Measurements from ENCODE around the gene COL5A2.

The COL5A2 gene

GRCh38 chr2:189146553-189146952, 33.0 kb downstream of the COL5A2 start:
- no peak for DNase-seq

GRCh38 chr2:189144700-189145211, 34.8 kb downstream of the COL5A2 start:
- DNase-seq = no peak

GRCh38 chr2:189143925-189144324, 35.6 kb downstream of the COL5A2 start:
- no peak for DNase-seq

DNA sequence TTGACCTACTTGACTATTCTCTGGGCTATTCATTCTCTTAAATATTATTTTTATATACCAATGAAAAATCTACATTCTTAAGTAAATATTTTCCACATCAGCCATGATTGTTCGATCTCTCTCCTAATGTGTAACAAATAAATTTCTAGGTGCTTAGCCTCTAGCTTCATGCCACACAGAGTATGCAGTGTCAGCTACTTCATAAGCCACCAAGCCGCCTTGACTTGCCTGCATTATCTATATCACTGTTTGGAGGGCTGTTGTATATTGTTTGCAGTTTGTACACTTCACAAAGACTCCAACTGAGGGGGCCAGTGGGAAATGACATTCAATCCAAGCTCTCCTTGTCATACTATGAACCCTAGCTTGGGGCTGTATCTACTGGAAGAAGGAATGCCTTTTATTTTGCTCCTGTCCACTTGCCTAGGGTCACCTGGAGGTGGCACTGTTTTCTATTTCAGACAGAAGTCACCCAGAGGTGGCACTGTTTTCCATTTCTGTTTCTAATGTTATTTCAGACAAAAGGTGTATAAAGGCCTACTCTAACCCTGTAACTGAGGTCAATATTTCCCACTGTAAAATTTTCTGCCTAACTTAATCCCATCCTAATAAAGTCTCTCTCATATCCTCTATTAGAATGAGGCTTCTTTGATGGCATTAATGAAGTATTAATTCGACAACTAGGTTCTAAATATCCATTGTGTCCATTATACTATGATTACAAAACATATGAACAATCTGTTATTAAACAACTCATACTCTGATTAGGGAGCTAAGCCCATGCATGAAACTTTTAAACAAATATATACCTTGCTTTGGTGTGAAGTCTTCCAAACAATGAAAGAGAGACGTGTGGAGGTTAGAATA, 36.4 kb downstream of the COL5A2 start:
- DNase-seq = no peak

- no peak for DNase-seq
These were observed 40.8 kb downstream of the COL5A2 start for GRCh38 chr2:189138800-189139199.

DNA sequence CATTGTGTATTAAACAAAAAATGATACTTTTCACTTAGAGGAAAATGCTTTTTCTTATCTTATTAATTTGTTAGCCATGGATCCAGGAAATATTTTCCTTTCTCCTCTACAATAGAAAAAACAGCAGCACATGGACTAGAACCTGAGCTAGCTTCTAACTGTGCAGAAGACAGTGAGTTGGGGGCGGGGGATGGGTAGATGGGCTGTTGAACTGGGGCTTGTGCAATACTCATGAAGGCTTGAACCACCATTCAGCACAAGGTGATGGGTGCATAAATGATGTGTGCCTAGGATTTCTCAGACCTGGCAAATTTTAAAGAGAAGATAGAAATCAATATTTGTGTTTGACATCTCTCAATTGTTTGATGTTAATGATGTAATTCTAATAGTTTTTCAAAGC, 42.0 kb downstream of the COL5A2 start:
- no peak for DNase-seq

GRCh38 chr2:189134485-189134884, 45.1 kb downstream of the COL5A2 start:
- no peak for DNase-seq

DNA sequence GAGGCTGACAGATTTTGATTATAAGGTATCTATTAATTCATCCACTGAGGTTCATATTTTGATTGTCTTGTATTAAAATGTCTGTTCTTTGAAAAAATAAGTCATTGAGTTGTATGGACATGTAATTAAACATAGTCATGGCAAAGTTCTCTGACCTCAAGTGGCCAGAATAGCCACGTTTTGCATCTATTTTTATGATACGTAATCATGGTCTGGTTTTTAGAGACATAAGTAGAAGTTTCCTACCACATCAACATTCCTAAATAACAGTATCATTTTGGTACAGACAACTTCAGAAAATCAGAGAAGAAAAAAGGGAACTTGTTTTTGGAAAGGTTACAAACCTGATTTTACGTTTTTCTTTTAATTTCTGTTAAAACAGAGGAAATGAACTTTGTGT, 47.6 kb downstream of the COL5A2 start:
- DNase-seq = no peak

DNA sequence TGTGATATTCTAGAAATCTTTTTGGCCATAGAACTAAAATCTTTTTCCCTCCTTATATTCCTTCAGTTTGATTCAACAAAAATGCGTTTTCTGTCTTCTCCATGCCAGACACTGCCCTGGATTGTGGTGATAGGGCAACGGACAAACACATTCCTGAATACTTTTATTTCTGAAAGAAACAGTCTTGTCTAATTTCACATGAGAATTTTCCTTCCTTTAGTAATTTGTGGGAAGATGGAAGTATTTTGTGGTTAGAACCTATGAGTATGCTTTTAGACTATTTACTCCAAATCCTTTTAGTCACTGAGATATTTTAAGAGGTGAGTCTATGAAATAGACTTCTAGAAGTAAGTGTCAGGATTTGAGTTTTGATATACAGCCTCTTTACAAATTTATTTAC, 49.6 kb downstream of the COL5A2 start:
- DNase-seq = no peak

- no peak for DNase-seq
These were observed 50.6 kb downstream of the COL5A2 start for GRCh38 chr2:189128970-189129369.

DNA sequence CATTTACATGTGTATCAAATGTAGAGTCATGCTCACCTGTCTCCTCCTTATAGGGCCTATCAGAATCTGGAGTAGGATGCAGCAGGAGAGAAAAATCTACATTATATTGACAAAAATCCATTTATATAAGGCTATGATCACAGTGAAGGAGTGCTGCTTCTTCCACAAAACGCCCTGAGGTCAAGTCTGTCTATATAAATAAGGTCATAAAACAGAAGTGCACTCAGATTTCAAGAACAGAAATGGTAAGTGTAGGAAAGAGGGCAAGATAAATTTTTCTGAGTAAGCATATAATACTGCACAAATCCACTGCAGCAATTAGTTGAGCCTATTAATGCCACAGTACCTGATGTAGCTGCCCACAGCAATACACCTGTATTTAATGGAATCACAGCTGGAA, 51.8 kb downstream of the COL5A2 start:
- no peak for DNase-seq

GRCh38 chr2:189125195-189125594, 54.4 kb downstream of the COL5A2 start:
- no peak for DNase-seq

DNA sequence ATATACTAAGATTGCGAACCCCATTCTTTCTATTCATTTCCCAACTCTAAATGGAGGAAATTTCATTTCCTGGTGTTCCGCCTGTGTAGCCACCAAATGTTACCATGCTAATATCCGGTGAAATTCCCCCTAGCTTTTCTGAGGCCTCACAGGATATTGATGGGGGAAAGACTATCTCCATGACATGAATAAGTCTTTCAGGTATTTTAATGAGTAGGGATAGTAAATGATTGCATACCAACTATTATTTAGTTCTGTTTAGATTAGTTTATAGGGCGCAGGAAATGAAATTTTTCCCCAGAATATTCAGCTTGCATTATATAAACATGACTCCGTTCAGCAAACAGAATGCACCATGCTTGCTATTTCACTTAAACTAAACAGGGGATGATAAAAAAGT, 55.4 kb downstream of the COL5A2 start:
- no peak for DNase-seq

- no peak for DNase-seq
These were observed 61.2 kb downstream of the COL5A2 start for GRCh38 chr2:189118386-189118785.

DNA sequence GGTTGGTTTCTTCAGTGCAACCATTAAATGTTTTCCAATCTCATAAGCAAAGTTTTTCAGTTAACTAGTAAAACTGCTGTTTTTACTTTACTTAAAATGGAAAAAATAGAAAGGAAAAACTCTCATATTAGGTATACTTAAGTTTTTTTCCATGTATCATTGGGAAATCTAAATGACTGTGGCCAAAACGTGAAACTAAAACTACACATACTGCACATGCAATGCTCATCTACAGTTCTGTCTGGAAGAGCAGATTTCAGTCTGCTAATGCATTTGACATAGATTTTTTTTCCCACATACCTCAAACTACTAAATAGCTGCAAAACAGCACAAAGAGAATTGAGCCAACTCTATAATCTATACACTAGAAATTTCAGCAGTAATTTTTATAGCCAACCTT, 62.6 kb downstream of the COL5A2 start:
- DNase-seq = no peak

GRCh38 chr2:189116087-189116486, 63.5 kb downstream of the COL5A2 start:
- no peak for DNase-seq

DNA sequence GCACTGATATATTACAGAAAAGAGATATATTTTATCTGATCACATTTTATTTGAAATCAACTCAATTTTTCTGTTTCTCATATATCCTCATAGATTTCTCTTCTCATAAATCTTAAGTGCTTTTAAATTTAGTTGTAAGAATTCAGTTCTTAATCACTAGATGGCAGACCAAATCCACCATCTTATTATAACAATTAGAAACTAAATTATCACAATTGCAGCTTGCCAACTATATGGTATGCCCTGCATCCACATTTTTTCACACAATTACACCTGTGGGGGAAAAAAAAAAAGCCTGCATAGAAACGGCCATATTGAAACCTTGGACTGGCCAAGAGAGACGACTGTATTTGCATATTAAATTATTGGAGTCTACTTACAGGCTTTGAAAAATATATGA, 64.4 kb downstream of the COL5A2 start:
- DNase-seq = no peak

GRCh38 chr2:189113963-189114362, 65.6 kb downstream of the COL5A2 start:
- no peak for DNase-seq

- DNase-seq = no peak
These were observed 68.4 kb downstream of the COL5A2 start for GRCh38 chr2:189111063-189111715.

- no peak for DNase-seq
These were observed 69.6 kb downstream of the COL5A2 start for GRCh38 chr2:189109921-189110397.

DNA sequence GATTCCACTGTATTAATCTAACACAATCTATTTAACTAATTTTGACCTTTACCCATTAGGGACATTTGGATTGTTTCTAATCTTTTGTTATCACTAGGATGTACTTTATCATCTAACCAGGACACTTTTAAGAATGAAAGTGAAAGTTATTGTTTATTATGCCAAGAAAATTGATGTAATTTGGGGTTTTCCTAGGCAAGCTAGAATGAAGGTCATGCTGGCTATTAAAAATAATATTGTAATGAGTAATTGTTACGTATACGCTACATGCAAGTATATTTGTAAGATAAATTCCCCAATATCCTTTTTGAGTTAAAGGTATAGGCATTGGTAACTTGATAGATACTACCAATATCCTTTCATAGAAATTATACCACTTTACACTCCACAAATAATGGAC, 74.6 kb downstream of the COL5A2 start:
- DNase-seq = no peak

DNA sequence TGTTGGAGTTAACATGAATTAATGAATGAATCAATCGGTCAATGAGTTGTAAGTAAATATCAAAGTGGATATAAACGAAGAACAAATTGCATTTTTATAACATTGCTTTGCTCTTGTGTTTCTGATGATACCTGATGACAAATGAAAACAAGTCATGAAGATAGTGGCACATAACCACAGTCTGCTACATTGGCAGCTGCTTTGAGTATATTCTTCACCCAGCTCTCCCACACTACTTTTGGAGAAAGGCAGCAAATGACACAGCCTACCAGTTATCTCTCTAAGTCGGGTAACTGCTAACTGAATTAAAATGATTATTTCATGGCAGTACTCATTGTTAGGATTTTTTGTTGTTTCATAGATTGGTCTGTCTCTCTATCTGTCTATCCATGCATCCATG, 76.8 kb downstream of the COL5A2 start:
- DNase-seq = no peak

DNA sequence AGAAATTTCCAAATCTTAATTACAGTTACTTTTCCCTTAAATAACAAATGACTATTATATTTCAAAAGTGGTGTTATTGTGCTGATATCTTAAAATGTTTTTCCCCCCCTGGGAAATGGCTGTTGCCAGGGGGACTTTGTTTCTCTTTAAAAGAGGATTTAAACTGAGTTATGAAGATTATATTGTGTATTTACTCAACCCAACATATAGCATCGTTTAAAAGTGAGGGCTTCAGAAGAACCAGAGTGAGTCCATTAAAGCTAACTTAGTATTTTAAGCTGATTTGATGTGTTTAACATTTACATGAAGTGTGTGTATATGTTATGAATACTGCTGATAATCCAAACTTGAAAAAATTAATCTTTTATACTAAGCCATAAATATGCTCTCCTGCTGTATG, 81.6 kb downstream of the COL5A2 start:
- DNase-seq = no peak

DNA sequence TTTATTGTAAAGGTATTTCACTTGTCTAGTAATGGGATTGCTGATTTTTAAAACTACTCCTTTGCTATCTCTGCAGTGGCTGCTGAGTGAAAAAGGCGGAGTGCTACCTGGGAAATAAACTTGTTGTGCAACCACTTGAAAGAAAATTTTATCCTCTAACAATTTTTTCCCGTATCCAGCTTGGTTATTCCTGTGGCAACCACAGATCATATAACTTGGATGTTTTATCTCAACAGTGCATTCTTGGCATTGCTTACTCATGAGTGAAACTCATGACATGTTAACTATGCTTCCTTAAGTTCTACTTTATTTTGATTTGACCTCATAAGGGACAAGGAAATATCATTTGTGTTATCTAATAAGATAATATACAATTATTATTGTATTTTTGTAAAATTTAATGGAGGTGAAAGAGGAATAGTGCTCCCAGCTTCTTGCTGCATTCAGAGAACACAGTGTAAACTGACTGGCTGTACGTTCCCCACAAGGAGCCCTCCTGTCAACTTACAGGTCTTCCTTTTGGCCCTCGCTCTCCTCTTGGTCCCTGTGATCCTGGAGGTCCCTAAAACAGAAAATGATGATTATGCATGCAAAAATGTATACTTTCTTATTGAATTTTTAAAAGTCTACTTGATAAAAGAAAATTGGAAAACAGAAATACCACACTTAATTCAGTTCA, 82.7 kb downstream of the COL5A2 start:
- DNase-seq = no peak

All from GOT3 (cell line).